H1 (cell line): ENCODE measurements around the gene GAMT. TPM values are rescaled to one million over a fixed set of nuclear protein-coding genes. Genes with fewer than 3 reads are reported as not detected.

ENCODE experiments used
- CTCF ChIA-PET: fragments of 300-600 bp; sonication (Branson Sonifier 250); formaldehyde crosslinking; loops from one replicate; lab custom pipeline; 2021; ENCODE audit not compliant: partially characterized antibody; lab: Charles Lee
- POLR2A ChIA-PET: fragments of 300-600 bp; sonication (Branson Sonifier 250); formaldehyde crosslinking; loops from one replicate; lab custom pipeline; 2021; ENCODE audit warnings: inconsistent platforms; ENCODE audit not compliant: partially characterized antibody; lab: Charles Lee
- DNase-seq, 2 experiments: peaks; one replicate each; pipeline versions ENCODE4 v3.0.0 to v3.0.0-alpha.2; 2010 to 2022; ENCODE audit warnings: low spot score in 2 of 2, low read depth in 1 of 2, mixed read lengths in 1 of 2
- FAIRE-seq: peaks from 2 replicates; lab custom pipeline; 2011; peaks lifted over from hg19 to GRCh38; lab: Jason Lieb, UNC
- H2AFZ ChIP-seq: 2 replicates; pipeline ENCODE4 v1.8.1; 2012; ENCODE audit warnings: low read length, inconsistent platforms
- H2AK5ac ChIP-seq: 2 replicates; pipeline ENCODE4 v1.6.1; 2013; ENCODE audit warnings: low read depth, low read length
- H2BK120ac ChIP-seq: replicated peaks from 2 replicates; pipeline ENCODE3; 2013; ENCODE audit warnings: low read depth, low read length, inconsistent platforms
- H2BK12ac ChIP-seq: 2 replicates; pipeline ENCODE4 v1.6.1; 2013; ENCODE audit warnings: low read depth, low read length
- H2BK15ac ChIP-seq: 2 replicates; pipeline ENCODE4 v1.6.1; 2013; ENCODE audit warnings: low read length
- H2BK20ac ChIP-seq: 2 replicates; pipeline ENCODE4 v1.6.1; 2013; ENCODE audit warnings: low read length
- H2BK5ac ChIP-seq: 2 replicates; pipeline ENCODE4 v1.6.1; 2013; ENCODE audit warnings: low read depth, low read length
- H3K14ac ChIP-seq: 2 replicates; pipeline ENCODE4 v1.6.1; 2013; ENCODE audit warnings: inconsistent platforms; ENCODE audit not compliant: insufficient read length
- H3K18ac ChIP-seq: 2 replicates; pipeline ENCODE4 v1.6.1; 2013; ENCODE audit warnings: low read length; ENCODE audit errors: extremely low read depth
- H3K23ac ChIP-seq: 2 replicates; pipeline ENCODE4 v1.6.1; 2013; ENCODE audit warnings: inconsistent platforms; ENCODE audit not compliant: insufficient read length
- H3K23me2 ChIP-seq: 2 replicates; pipeline ENCODE4 v1.6.1; 2013; ENCODE audit warnings: low read depth, low read length
- H3K27ac ChIP-seq: 2 replicates; pipeline ENCODE4 v1.6.1; 2011; ENCODE audit warnings: low read depth, low read length, inconsistent platforms
- H3K27me3 ChIP-seq, 4 experiments: replicated peaks in 1 of 4; 1 replicate in 1 of 4; 2 replicates in 3 of 4; pipeline versions ENCODE4 v1.6.1 to v1.8.1; 2011 to 2013; ENCODE audit warnings: low read length in 3 of 4, mild to moderate bottlenecking in 3 of 4, inconsistent platforms in 2 of 4, mixed read lengths in 2 of 4, moderate library complexity in 1 of 4; ENCODE audit not compliant: control insufficient read depth in 3 of 4, insufficient read depth in 3 of 4; ENCODE audit errors: extremely low read depth in 1 of 4
- H3K36me3 ChIP-seq, 4 experiments: 2 replicates each; pipeline versions ENCODE4 v1.6.1 to v1.8.1; 2011 to 2013; ENCODE audit warnings: mild to moderate bottlenecking in 4 of 4, low read length in 3 of 4, moderate library complexity in 2 of 4, control low read depth in 1 of 4, inconsistent platforms in 1 of 4; ENCODE audit not compliant: insufficient read depth in 4 of 4, control insufficient read depth in 2 of 4
- H3K4ac ChIP-seq: replicated peaks from 2 replicates; pipeline ENCODE3; 2013; ENCODE audit warnings: low read length, low read depth, mixed read lengths, inconsistent platforms; ENCODE audit not compliant: insufficient read length
- H3K4me1 ChIP-seq, 4 experiments: replicated peaks in 1 of 4; 1 replicate in 1 of 4; 2 replicates in 3 of 4; pipeline versions ENCODE4 v1.6.1 to v1.8.1; 2011 to 2013; ENCODE audit warnings: low read length in 3 of 4, inconsistent platforms in 2 of 4, mixed read lengths in 1 of 4; ENCODE audit not compliant: insufficient read depth in 4 of 4, control insufficient read depth in 3 of 4
- H3K4me2 ChIP-seq, 2 experiments: 2 replicates each; pipeline versions ENCODE4 v1.6.1 to v1.8.1; 2011 to 2013; ENCODE audit warnings: low read depth in 2 of 2, low read length in 2 of 2, control low read depth in 1 of 2, inconsistent platforms in 1 of 2, mild to moderate bottlenecking in 1 of 2; ENCODE audit not compliant: insufficient read depth in 1 of 2
- H3K4me3 ChIP-seq, 4 experiments: fragments of 200-600, 300-600 bp in 1 of 4; sonication (generic), shearing (Covaris generic), sonication (Bioruptor Twin) in 1 of 4; 2 replicates each; pipeline versions ENCODE4 v1.5.1 to v1.8.1; 2011 to 2016; ENCODE audit warnings: low read length in 4 of 4, low read depth in 3 of 4, control low read depth in 2 of 4, inconsistent platforms in 2 of 4, mild to moderate bottlenecking in 2 of 4, mixed read lengths in 1 of 4, moderate library complexity in 1 of 4; ENCODE audit not compliant: insufficient read depth in 2 of 4; ENCODE audit errors: extremely low read depth in 1 of 4
- H3K56ac ChIP-seq: replicated peaks from 2 replicates; pipeline ENCODE3; 2013; ENCODE audit warnings: low read depth, mild to moderate bottlenecking, mixed read lengths, low read length, inconsistent platforms; ENCODE audit not compliant: insufficient read length
- H3K79me1 ChIP-seq: 2 replicates; pipeline ENCODE4 v1.6.1; 2013; ENCODE audit warnings: low read depth, low read length, control low read depth
- H3K79me2 ChIP-seq, 2 experiments: 2 replicates each; pipeline versions ENCODE4 v1.6.1 to v1.8.1; 2012 to 2013; ENCODE audit warnings: low read length in 2 of 2, mild to moderate bottlenecking in 2 of 2, inconsistent platforms in 1 of 2; ENCODE audit not compliant: insufficient read depth in 2 of 2, control insufficient read depth in 1 of 2
- H3K9ac ChIP-seq, 4 experiments: replicated peaks in 1 of 4; 1 replicate in 1 of 4; 2 replicates in 3 of 4; pipeline versions ENCODE4 v1.6.1 to v1.8.1; 2011 to 2013; ENCODE audit warnings: low read depth in 3 of 4, low read length in 3 of 4, control low read depth in 2 of 4, mild to moderate bottlenecking in 2 of 4, moderate library complexity in 2 of 4, inconsistent platforms in 1 of 4; ENCODE audit errors: extremely low read depth in 1 of 4
- H3K9me3 ChIP-seq, 2 experiments: 2 replicates each; pipeline versions ENCODE4 v1.6.1 to v1.8.1; 2012 to 2013; ENCODE audit warnings: mild to moderate bottlenecking in 2 of 2, moderate library complexity in 2 of 2, control low read depth in 1 of 2, inconsistent platforms in 1 of 2, low read depth in 1 of 2, low read length in 1 of 2, mixed read lengths in 1 of 2; ENCODE audit not compliant: insufficient read depth in 2 of 2
- H4K20me1 ChIP-seq, 2 experiments: replicated peaks in 1 of 2; 2 replicates each; pipeline versions ENCODE3 to v1.8.1; 2011 to 2013; ENCODE audit warnings: inconsistent platforms in 2 of 2, low read length in 2 of 2, mild to moderate bottlenecking in 1 of 2; ENCODE audit not compliant: insufficient read depth in 2 of 2, control insufficient read depth in 1 of 2
- H4K5ac ChIP-seq: 2 replicates; pipeline ENCODE4 v1.6.1; 2013; ENCODE audit warnings: low read length, low read depth, mixed read lengths, inconsistent platforms; ENCODE audit not compliant: insufficient read length
- H4K8ac ChIP-seq: 2 replicates; pipeline ENCODE4 v1.8.0; 2013; ENCODE audit warnings: mild to moderate bottlenecking, moderate library complexity, low read length, inconsistent platforms; ENCODE audit not compliant: insufficient read depth; ENCODE audit errors: extremely low read depth
- H4K91ac ChIP-seq: replicated peaks from 2 replicates; pipeline ENCODE3; 2013; ENCODE audit warnings: low read length, mixed read lengths, inconsistent platforms; ENCODE audit not compliant: insufficient read length
- FOSL1 ChIP-seq: IDR thresholded peaks from 2 replicates; pipeline ENCODE4 v1.6.1; 2011; ENCODE audit warnings: mild to moderate bottlenecking, low read depth, low read length, moderate library complexity; ENCODE audit not compliant: insufficient read depth
- JUND ChIP-seq: IDR thresholded peaks from 2 replicates; pipeline ENCODE4 v1.6.1; 2011; ENCODE audit warnings: mild to moderate bottlenecking, improper control_type of control experiment, low read length
- KDM5A ChIP-seq: fragments of 200-600 bp; IDR thresholded peaks from 2 replicates; pipeline ENCODE4 v1.7.1; 2012; ENCODE audit warnings: mild to moderate bottlenecking, low read length, inconsistent platforms, mixed read lengths
- RAD21 ChIP-seq, 2 experiments: IDR thresholded peaks in 1 of 2; conservative IDR thresholded peaks in 1 of 2; 2 replicates each; pipeline ENCODE4 v1.6.1; 2011; ENCODE audit warnings: low read depth in 2 of 2, low read length in 2 of 2, improper control_type of control experiment in 1 of 2, inconsistent platforms in 1 of 2, mild to moderate bottlenecking in 1 of 2, moderate library complexity in 1 of 2
- TCF12 ChIP-seq: IDR thresholded peaks from 2 replicates; pipeline ENCODE4 v1.6.1; 2011; ENCODE audit warnings: low read depth, mild to moderate bottlenecking, low read length
- YY1 ChIP-seq: IDR thresholded peaks from 2 replicates; pipeline ENCODE4 v1.6.1; 2011; ENCODE audit warnings: low read depth, mild to moderate bottlenecking, low read length
- ZNF274 ChIP-seq: IDR thresholded peaks from 2 replicates; pipeline ENCODE4 v1.7.0; 2012; ENCODE audit warnings: low read length, borderline replicate concordance; ENCODE audit errors: extremely low read depth
- WGBS, 2 experiments: shearing (Covaris generic) in 1 of 2; methylation state at CpG; one replicate each; pipeline versions ENCODE4 v1.1.6 to v1.1.7; 2013 to 2015; ENCODE audit warnings: low lambda C conversion rate in 2 of 2, mixed read lengths in 2 of 2, inconsistent platforms in 1 of 2, low coverage in 1 of 2, missing lambda C conversion rate in 1 of 2; ENCODE audit not compliant: insufficient replicate concordance in 2 of 2, insufficient coverage in 1 of 2, insufficient read length in 1 of 2; ENCODE audit errors: extremely low coverage in 1 of 2, missing lambda C conversion rate in 1 of 2; 5-methylcytosine and 5-hydroxymethylcytosine counted together
- polyA plus RNA-seq, 7 experiments: library from polyadenylated mRNA; depleted of rRNA in 3 of 7; stranded (reverse) in 5 of 7; unstranded in 2 of 7; fragments of >200 nt in 5 of 7; fragments of 200-250 nt in 2 of 7; gene quantifications; 1 replicate in 5 of 7; 2 replicates in 1 of 7; 4 replicates in 1 of 7; pipeline versions ENCODE4 v1.2.1 to v1.2.3, GENCODE V29; 2011 to 2013; ENCODE audit warnings: missing spikeins in 2 of 7, mixed read lengths in 2 of 7
- total RNA-seq: library from RNA; stranded (reverse); fragmentation: NEBNext Ultra II Directional; extraction: Animal tissue kit (Norgen Biotek cat#: 25700); gene quantifications from 2 replicates; pipeline ENCODE4 v1.2.1, GENCODE V29; 2021

The GAMT gene
- total and polyA plus RNA-seq, 2 of the 8 experiments (the other 6 are each of a cell fraction or from before 2014, with no cell fraction given) = 17.2 to 35.6 TPM

GRCh38 chr19:1373042-1373533, 28.3 kb downstream of the GAMT start:
- Histone ChIP-seq H2BK15ac (no peak overlapping the region), H3K27ac (no peak overlapping the region), H2BK120ac (no peak overlapping the region), H2BK5ac (no peak overlapping the region), H3K79me1 (peaks cover 2% of the 10 kb centered on the region; the same call in 1 of the 2 replicates), H3K4me1 (no peaks in the 10 kb centered on the region; a peak in 1 of 7 replicates), H2AFZ (no peak overlapping the region), H2BK12ac (no peak overlapping the region), H3K36me3 (peaks cover 14 to 57% (median 38%) of the 10 kb centered on the region in 4 experiments), H4K91ac (no peak overlapping the region), H3K18ac (no peak overlapping the region), H3K23me2 (no peaks in the 10 kb centered on the region), H3K14ac (no peak overlapping the region), H2AK5ac (no peak overlapping the region), H4K20me1 (peaks cover 0 to 12% of the 10 kb centered on the region in 2 experiments), H3K79me2 (no peaks in the 10 kb centered on the region), H4K8ac (no peak overlapping the region), H3K4ac (no peak overlapping the region), H4K5ac (no peak overlapping the region), H3K27me3 (no peaks in the 10 kb centered on the region), H3K56ac (no peak overlapping the region), H3K9ac (no peak overlapping the region), H3K4me3 (no peak overlapping the region), H3K4me2 (no peak overlapping the region), H3K9me3 (no peaks in the 10 kb centered on the region), H3K23ac (no peak overlapping the region), H2BK20ac (no peak overlapping the region)
- ChIA-PET CTCF (interaction anchor here (0.6 to 1.6 kb wide), 14 partner anchors 8 to 602 kb away, joined by 3 to 11 read pairs (median 3); no protein-coding TSS in a partner anchor), POLR2A (interaction anchor here (0.7 to 2.7 kb wide), 9 partner anchors 9 to 104 kb away, joined by 3 to 10 read pairs (median 4); partner anchors contain the start of genes CIRBP and NDUFS7)
- FAIRE-seq (no peak), DNase-seq (no peak)
- WGBS, 2 experiments = 96% methylated on average over 14 of the region's 20 CpGs; no CpG with 5 or more reads in 1 of the 2 experiments
- no peak for TF ChIP-seq JUND
- TF ChIP-seq FOSL1 = no peak
- TF ChIP-seq KDM5A = no peak
- no peak for TF ChIP-seq YY1
- no peak for TF ChIP-seq RAD21 (IDR thresholded peaks at IDR 0.05 in 1 of 2, conservative IDR thresholded peaks at IDR 0.05 in 1 of 2; ENCODE audit: low read depth in 2 of 2, low read length in 2 of 2)
- TF ChIP-seq TCF12 = no peak
- TF ChIP-seq ZNF274 = no peak
